ENCODE data around the gene PTGES3L.

The PTGES3L gene

DNA sequence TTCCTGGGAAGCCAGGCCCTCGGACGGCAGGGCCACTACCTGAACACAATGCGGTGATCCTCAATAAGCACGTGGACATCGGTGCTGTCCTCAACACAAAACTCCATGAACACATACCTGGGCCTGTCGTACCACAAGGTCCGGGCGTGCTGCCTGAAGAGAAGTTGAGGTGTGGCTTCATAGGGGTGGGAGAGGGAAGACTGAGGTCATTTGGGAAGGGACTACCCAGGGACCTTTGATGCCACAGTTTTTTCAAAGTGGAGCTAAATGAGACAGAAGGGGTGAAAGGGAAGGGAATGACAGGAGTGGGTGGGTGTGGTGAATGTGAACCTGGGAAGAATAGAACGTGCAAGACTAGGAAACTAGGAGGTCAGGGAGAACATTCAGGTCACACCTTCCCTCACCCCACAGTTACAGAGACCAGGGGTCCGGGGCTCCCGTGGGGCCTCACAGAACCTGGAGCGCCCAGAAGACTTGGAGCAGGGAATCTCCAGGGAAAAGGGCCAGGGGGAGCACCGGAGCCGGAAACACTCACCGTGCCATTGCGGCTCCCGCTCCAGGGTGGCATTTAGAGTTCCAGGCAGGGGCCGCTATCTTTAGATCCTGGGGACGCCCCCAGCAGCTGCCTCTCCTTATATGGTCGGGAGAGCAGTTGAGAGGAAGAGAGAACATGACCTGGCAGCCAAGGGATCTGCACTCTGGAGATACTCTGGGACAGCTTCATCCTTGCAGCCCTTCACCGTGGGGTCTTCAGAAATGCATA lies at the start of gene PTGES3L:
Gene PTGES3L, minus strand, starts transcription at position 570 of the 763 bp plus-strand sequence. Its CDS starts 27 bp downstream, at position 543.
- no peak for DNase-seq
- in situ Hi-C loops (cut with MboI; ENCODE audit: low pct_unique_long_range_greater_than_20kb, low sequenced_read_pairs): no loop called here

DNA sequence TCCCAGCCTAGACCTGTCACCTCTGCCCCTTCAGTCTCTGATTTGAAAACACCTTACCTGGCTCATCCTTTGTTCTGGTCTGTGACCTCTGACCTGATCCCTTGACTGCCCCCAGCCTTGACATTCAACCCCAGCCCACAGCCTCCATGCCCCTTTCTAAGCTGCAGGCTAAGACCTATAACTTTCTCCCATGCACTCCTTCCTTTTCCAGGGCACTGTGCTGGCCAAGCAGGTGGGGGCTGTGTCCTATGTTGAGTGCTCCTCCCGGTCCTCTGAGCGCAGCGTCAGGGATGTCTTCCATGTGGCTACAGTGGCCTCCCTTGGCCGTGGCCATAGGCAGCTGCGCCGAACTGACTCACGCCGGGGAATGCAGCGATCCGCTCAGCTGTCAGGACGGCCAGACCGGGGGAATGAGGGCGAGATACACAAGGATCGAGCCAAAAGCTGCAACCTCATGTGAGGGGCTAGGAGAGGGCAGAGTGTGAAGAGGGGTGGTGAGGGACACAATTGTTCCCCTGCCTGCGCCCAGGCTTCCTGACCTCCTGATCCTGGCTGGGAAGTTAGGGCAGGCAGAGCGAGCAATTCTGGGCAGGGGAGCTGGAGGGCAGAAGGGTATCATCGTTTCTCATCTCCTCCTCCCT lies 48.5 kb upstream of the PTGES3L start:
- in situ Hi-C loops (cut with MboI; ENCODE audit: low pct_unique_long_range_greater_than_20kb, low sequenced_read_pairs): no loop called here
- no peak for DNase-seq

DNA sequence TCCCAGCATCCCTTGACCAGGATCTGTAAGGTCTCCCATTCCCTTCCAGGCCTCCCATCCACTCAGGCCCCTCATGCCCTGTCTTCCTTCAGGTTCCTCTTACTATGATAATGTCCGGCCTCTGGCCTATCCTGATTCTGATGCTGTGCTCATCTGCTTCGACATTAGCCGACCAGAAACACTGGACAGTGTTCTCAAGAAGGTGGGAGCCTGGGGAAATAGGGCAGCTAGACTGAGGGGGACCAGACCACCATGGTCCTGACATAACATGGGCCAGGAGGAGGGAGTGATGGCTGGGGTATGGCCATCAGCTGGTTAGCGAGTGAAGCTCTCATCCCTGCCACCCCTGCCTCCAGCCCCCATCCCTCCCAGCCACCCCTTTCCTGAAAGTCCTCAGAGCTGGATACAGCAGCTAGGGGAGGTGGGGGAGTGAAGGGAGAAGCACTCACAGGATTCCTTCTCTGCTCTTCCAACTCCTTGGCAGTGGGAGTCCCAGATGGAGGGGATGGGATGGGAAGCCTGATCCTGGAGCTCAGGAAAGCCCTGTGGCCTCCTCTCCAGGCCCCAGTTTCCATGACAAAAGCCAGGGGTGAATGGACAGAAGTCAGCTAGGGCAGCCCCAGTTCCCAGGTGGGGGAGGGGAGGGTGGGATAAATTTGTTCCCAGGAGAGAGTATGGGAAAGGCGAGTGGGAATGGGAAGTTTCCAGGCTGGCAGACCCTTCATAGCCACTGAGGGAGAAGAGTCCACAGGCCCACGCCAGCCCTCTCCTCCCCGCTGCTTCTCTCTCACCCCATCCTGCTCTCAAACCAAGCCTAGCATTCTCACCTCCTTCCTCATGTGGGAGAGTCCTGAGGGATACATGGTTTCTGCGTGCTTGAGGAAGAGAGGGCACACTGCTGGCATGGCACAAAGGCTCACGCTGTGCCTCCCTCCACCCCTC lies 47.5 kb upstream of the PTGES3L start:
- no peak for DNase-seq
- in situ Hi-C loops (cut with MboI; ENCODE audit: low pct_unique_long_range_greater_than_20kb, low sequenced_read_pairs): no loop called here

DNA sequence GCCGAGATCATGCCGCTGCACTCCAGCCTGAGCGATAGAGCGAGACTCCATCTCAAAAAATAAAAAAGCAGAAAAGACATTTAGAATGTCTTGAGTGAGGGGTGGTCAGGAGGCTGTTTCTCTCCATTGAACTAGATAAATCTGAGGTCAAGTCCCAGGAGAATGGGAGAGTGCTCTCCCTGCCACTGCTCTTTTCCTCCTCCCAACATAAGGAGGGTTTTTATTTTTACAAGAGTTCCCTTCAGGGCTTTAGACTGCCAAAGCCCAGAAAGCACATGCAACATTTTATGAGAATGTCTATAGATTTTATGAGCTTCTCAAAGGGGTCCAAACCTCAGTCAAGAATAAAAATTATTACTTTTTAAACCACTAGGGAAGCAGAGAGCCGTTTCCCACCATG lies 46.7 kb upstream of the PTGES3L start:
- in situ Hi-C loops (cut with MboI; ENCODE audit: low pct_unique_long_range_greater_than_20kb, low sequenced_read_pairs): no loop called here
- no peak for DNase-seq

DNA sequence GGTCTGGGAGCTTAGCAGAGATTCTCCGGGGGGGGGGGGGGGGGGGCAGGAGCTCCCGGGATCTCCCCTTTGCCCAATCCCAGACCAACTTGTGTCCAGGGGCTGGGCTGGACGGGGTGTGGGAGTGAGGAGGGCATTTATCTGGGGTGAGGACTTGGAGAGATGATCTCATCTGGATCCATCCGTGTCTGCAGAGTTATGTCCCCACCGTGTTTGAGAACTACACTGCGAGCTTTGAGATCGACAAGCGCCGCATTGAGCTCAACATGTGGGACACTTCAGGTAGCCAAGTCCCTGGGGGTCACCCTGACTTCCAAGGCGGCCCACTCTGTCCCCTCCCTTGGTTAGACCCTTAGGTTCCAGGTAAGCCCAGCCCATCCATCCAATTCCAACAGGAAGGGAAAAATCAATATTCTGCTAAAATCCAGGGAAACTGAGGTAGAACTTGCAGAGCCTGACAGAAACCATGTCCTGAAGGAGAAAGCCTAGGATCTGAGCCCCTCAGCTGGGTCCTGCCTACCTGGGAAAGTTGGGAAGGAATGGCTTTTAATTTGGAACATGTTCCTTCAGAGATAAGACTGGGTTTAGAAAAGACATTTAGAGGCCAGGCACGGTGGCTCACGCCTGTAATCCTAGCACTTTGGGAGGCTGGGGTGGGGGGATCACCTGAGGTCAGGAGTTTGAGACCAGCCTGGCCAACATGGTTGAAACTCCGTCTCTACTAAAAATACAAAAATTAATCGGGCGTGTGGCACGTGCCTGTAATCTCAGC lies 46.1 kb upstream of the PTGES3L start:
- DNase-seq: no peak
- in situ Hi-C loops (cut with MboI; ENCODE audit: low pct_unique_long_range_greater_than_20kb, low sequenced_read_pairs): no loop called here

DNA sequence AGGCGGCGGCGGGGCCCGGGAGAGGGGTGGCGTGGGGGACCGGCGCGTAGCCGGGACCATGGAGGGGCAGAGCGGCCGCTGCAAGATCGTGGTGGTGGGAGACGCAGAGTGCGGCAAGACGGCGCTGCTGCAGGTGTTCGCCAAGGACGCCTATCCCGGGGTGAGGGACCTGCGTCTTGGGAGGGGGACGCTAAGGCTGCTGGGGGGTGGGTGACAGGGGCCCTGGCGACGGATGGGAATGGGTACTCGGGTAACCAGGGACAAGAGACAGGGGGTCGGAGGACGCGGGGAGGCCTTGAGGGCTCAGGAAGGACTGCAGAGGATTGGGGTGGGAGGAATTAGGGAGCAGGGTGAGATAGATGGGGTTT lies 45.4 kb upstream of the PTGES3L start:
- in situ Hi-C loops (cut with MboI; ENCODE audit: low pct_unique_long_range_greater_than_20kb, low sequenced_read_pairs): no loop called here
- DNase-seq: no peak

DNA sequence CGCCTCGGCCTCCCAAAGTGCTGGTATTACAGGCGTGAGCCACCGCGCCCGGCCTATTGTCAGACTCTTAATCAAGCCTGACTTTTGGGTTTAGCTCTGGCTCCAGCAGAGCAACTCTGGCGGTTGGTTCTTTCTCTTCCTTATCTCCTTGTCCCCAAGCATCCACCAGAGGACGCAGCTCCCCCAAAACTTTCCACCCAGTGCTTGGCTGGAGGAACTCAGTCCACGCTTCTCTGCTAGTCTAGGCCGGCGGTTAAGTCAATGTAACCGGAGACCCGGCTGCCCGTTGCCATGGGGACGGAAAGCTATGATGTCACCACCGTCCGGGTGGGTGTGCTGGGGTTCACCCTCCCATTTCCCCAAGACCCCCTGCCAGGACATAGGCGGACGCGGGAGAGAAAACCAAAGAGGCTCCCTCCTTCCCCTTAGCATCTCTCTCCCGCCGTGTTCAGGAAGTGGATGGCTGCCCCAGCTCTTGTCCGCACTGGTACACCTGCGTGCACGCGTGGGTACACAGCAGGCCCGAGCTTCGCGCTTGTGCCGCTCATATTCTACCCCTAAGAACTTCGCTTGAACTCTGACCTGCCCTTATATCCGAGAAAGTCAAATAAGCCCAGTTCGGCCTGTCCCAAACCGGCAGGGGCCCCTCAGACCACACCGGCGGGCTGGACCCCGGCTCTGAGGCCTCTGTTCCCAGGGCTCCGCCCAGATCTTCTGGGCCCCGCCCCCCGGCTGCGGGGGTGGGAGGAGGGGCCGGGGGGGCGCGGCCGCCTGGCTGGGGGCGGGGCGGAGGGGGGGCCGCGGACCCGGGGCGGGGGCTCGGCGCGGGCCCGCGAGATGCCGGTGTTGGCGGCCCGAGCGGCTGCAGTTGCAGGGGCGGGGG lies 44.8 kb upstream of the PTGES3L start, which contains the start of gene RND2:
Gene RND2, plus strand, starts transcription at position 825 of the 883 bp plus-strand sequence. CDS start 117 bp downstream, outside the sequence.
- DNase-seq: peak; percentile 95
- in situ Hi-C loops (cut with MboI; ENCODE audit: low pct_unique_long_range_greater_than_20kb, low sequenced_read_pairs): loop anchor here (25.0 kb wide), 1 partner anchor 338 kb away; no protein-coding TSS in a partner anchor

DNA sequence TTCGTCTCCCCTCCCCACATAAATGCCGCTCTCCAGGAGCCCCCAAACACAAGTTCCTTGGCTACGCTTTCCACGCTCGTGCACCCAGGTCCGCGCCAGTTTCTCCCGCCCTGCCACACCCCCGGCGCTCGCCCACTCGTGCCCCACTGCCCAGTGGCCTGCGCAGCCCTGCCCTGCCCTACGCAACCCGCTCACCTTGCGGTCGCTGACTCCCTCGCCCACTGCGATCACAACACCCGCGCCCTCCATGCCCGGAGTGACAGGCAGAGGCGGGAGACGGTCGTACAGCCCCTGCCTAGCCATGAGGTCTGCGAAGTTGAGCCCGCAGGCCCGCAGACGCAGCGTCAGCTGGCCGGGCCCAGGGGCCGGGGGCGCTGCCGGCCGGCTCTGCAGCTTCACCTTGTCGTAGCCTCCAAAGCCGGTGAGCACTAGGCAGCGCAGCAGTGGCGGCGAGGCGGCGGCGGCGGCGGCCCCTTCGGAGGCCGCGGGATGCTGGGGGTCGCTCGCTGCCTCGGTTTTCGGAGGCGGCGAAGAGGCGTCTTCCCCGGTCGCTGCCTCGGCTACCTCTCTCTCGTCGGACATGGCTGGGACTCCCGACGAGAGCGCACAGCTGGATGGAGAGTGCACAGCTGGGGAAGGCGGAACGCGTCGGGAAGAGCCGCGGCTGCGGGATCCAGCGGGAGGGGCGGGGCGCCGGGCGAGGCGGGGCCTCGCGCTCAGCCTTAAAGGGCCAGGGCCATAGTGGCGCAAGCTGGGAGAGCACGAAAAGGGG lies 42.0 kb upstream of the PTGES3L start, which contains the start of gene VAT1:
Gene VAT1, minus strand, starts transcription at position 645 of the 772 bp plus-strand sequence. Its CDS starts 63 bp downstream, at position 582.
- DNase-seq: peak; percentile 82
- in situ Hi-C loops (cut with MboI; ENCODE audit: low pct_unique_long_range_greater_than_20kb, low sequenced_read_pairs): loop anchor here (25.0 kb wide), 1 partner anchor 340 kb away; no protein-coding TSS in a partner anchor

DNA sequence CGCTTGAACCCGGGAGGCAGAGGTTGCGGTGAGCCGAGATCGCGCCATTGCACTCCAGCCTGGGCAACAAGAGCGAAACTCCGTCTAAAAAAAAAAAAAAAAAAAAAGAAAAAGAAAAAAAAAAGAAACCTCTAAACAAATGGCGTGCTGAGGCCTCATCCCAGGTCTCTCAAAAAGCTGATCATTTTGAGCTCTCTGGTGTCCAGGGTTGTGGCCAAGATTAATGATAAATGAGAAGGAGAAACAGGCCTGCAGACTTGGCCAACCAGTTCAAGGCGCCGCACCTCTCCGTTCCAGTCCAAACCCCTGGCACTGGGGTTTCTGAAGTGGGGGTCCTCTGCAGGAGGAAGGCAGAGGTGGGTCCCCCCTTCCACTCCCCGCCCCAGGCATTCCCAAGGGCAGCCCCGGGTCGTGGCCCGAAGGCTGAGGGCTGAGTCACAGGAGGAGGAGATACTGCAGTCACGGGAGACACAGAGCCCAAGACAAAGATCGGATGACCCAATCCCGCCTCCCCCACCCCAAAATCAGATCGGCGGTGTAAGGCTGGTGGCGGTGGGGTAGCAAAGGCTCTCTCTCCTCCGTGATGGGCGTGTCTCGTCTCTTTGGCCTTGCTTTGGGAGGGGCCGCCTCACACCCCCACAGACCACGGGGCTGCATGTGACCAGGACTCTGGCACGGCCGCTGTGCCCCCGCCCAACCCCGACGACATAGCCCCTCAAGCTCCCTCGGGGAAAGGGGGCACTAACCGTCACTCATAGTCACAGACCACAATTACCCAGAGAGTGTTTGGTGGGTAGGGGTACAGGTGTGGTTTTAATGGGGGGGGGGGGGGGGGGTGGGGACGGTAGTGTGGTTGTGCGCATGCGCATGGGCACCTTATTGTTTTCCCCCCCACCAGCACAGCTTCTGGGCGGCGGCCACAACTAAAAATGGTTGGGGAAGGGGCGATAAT lies 41.2 kb upstream of the PTGES3L start:
- in situ Hi-C loops (cut with MboI; ENCODE audit: low pct_unique_long_range_greater_than_20kb, low sequenced_read_pairs): loop anchor here (25.0 kb wide), 1 partner anchor 341 kb away; no protein-coding TSS in a partner anchor
- peak; percentile 71 for DNase-seq

DNA sequence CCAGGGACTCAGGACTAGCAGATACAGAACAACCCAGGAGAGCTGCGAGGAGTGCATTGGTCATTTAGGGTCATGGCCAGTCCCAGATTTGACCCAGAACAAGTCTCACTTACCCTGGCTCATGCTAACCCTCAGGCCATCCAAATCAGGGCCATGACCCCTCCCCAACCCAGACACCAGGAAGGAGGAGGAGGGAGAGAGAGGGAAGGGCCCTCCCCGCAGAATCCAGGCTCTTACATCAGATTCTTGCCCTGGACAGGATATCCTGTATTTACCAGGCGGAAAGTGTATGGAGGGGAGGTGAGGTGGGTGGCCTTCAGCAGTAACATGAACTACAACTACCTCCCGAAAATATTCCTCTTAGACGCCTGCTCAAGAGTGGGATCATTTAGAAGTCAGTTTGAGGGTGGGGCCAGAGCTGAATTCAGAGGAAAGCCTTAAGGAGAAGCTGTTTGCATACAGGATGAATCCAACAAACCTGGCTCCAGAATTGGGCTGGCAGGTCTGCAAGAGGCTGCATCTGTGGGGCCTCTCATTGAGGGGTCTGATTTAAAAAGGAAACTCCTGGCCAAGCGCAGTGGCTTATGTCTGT lies 40.2 kb upstream of the PTGES3L start:
- in situ Hi-C loops (cut with MboI; ENCODE audit: low pct_unique_long_range_greater_than_20kb, low sequenced_read_pairs): loop anchor here (25.0 kb wide), 1 partner anchor 342 kb away; no protein-coding TSS in a partner anchor

DNA sequence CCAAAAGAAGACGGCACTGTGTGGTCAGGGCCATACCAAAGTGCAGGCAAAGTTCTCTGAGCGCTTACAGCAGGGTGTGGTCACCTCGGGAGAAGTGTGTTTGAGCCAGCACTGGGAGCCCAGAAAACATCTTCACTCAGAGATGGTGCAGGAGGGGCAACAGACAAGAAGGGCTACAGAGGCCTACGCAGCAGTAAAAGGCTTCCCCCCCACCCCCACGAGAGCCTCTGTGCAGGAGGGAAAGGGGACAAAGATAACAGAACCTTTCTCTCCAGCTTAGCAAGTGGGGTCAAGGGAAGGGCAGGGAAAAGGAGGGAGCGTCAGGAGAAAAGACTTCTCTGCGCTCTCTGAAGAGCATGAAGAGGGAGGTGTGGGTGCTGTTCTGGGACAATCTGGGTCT lies 39.5 kb upstream of the PTGES3L start:
- no peak for DNase-seq
- in situ Hi-C loops (cut with MboI; ENCODE audit: low pct_unique_long_range_greater_than_20kb, low sequenced_read_pairs): loop anchor here (10.0 to 25.0 kb wide), 2 partner anchors 65 to 343 kb away; no protein-coding TSS in a partner anchor

More for the DNA sequence above, 40.2 kb upstream of the PTGES3L start:
- peak; percentile 70 for DNase-seq

DNA sequence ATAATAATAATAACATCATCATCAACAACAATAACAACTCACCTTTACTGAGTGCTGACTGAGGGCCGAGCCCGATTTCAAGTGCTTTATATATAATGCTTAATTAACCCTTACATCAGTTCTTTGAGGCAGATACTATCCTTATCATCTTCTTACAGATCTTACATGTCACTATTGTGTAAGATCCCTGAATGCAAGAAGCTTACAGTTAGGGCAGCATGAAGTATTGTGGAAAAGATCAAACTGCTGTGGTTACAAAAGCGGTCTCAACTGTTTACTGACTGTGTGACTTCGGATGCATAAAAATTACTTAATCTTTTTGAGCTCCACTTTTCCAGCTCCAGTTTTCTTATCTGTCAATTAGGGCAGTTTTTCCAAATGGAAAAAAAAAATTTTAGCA lies 39.1 kb upstream of the PTGES3L start:
- in situ Hi-C loops (cut with MboI; ENCODE audit: low pct_unique_long_range_greater_than_20kb, low sequenced_read_pairs): loop anchor here (10.0 to 25.0 kb wide), 2 partner anchors 64 to 343 kb away; no protein-coding TSS in a partner anchor
- DNase-seq: peak; percentile 47

DNA sequence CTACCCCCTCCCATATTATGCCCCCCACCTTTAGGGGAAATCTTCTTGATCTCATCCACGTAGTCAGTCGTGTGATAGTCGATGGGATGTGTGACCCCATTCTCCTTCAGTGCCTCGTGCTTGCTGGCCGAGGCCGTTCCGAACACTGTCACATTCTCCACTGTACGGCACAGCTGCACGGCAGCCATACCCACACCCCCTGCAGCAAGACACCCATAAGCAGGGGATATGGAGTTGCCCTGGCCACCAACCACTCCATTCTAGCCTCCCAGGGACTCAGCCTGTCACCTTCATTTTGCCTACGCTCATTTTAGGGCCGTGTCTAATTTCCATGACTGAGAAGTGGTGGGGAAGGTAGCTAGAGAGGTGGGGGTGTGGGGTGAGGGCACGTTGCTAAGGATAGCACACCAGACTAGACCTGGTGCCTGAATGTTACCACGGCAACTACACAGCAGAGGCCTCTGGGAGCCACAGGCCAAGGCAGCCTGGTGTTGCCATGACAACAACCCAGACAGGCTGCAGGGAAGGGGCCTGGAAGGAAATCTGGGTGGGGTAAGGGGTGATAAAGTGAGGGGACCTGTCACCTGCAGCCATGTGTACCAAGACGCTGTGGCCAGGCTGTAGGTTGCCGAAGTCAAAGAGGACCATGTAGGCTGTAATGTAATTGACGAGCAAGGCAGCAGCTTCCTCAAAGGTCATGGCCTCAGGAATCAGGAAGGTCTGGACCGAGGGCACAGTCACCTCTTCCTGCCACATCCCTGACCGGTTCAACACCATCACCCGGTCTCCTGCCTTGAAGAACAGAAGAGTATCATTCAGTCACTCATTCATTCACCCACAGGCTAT lies 38.4 kb upstream of the PTGES3L start:
- DNase-seq: peak; percentile 44
- in situ Hi-C loops (cut with MboI; ENCODE audit: low pct_unique_long_range_greater_than_20kb, low sequenced_read_pairs): loop anchor here (10.0 to 25.0 kb wide), 2 partner anchors 63 to 344 kb away; no protein-coding TSS in a partner anchor

DNA sequence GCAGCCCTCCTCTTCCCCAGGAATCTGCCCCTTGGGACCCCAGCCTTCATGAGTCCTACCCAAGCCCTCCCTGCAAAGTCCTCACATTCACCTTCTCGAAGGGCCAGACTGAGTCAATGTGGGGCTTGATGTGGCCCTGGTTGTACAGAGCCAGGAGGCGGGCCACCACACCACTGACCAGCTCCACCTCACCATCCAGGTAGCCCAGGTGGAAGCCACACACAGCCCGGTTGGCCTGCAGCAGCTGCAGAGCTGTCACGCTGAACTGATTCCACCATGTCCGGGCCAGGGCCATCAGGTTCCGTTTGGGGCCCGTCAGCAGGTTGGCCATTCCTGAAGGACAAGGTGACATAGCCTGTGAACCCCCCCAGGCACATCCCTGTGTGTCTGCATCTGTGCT lies 36.3 kb upstream of the PTGES3L start:
- DNase-seq: no peak
- in situ Hi-C loops (cut with MboI; ENCODE audit: low pct_unique_long_range_greater_than_20kb, low sequenced_read_pairs): loop anchor here (10.0 to 25.0 kb wide), 2 partner anchors 61 to 346 kb away; no protein-coding TSS in a partner anchor

Data from KBM-7 (cell line).